GM18519 (cell line): ENCODE results near the gene ADGRE2.
"Not testable (repeated sequence)": the region's sequence is repeated elsewhere in the genome, so short reads cannot be mapped to it uniquely, and the experiment has no call there.

Experiments used
- ATAC-seq: cut with Tn5 transposase; IDR thresholded peaks from one replicate; pipeline ENCODE4 v1.9.1; 2021; ENCODE audit warnings: mild to moderate bottlenecking, moderate library complexity; ENCODE audit not compliant: unreplicated experiment, low FRiP score

Gene ADGRE2

DNA sequence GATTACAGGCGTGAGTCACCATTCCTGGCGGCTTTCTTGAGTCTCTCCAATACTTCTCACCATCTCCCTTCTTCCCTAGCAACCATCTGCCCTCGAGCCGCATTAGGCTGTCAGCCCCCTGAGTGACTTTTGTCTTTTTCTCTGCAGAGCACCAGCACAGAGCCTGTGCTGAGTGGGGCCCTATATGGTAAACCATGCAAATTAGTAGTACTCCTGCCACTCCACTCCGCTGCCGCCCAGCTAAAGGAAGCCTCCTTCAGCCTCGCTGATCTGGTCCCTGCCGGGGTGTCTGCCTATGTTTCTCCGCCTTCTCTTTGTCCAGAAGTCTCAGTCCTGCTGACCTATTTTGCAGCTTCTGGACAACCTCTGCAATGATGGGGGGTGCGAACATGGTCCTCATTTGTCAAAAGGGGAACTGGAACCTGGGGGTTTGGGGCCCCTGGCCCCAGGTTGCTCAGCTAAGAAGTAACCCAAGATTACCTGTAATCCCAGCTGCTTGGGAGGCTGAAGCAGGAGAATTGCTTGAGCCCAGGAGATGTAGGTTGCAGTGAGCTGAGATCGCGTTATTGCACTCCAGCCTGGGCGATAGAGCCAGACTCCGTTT is 2.4 kb upstream of the ADGRE2 start:
- ATAC-seq: not testable (repeated sequence)

DNA sequence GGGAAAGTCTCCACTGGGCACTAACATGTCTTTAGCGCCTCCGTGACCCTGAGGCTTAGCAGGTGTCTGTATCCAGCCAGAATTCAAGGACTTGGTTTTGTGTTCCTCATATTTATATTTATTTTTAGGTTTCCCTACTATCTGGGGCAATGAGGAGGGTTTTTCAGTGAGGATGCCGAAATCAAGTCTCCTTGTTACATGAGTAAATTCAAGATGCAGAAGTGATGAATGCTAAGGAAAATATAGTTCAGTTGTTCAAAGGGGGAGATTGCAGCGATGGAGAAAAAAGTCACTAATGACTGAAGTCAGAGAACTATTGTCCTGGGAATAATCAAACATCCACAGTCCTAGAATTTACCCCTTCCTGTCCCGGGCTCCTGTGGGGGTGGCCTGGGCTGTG is 791 bp upstream of the ADGRE2 start:
- ATAC-seq: no peak

DNA sequence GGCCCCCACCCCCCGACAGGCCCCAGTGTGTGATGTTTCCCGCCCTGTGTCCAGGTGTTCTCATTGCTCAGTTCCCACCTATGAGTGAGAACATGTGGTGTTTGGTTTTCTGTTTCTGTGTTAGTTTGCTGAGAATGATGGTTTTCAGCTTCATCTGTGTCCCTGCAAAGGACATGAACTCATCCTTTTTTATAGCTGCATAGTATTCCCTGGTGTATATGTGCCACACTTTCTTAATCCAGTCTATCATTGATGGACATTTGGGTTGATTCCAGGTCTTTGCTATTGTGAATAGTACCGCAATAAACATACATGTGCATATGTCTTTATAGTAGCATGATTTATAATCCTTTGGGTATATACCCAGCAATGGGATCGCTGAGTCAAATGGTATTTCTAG is 715 bp downstream of the ADGRE2 start:
- not testable (repeated sequence) for ATAC-seq

DNA sequence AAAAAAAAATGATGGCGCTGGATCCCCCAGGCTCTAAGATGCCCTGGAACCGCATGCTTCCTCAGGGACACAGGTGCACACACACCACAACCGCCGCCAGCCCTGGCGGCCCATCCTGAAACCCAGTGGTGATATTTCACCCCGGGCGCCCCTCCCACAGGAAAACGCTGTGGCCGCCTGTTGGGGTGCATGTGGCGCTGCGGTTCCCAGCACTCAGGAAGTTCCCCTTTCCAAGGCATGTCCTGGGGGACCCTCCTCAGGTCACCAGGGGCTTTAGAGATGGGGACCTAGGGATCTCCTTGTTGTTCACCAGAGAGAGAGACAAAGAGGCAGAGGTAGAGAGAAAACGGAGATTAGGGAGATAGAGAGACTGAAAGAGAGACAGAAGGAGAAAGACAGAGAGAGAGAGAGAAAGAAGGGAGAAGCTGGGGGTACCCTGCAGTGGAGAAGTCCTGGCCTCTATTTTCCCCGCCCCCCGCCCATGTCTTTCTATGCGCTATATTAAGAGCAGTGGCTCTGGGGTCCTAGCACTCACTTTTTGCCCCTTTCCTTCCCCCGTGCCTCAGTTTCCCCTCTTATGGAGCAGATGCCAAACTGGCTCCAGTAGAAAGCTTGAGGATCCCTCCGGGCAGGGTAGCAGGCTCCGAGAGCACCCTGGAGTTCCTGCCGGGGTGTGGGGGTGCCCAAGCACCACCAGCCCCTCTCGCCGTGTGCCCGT is 2.3 kb downstream of the ADGRE2 start:
- no peak for ATAC-seq

DNA sequence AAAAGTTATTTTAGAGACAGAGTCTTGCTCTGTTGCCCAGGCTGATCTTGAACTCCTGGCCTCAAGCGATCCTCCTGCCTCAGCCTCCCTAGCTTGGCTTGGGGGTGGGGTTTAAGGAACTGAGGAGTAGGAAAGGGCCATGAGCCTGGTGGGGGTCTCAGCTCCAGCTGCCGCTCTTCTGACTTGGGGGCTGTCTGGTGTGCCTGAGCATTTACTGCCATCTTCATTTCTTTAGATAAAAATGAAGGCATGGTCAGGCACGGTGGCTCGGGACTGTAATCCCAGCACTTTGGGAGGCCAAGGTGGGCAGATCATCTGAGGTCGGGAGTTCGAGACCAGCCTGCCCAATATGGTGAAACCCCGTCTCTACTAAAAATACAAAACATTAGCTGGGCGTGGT is 3.0 kb downstream of the ADGRE2 start:
- not testable (repeated sequence) for ATAC-seq

DNA sequence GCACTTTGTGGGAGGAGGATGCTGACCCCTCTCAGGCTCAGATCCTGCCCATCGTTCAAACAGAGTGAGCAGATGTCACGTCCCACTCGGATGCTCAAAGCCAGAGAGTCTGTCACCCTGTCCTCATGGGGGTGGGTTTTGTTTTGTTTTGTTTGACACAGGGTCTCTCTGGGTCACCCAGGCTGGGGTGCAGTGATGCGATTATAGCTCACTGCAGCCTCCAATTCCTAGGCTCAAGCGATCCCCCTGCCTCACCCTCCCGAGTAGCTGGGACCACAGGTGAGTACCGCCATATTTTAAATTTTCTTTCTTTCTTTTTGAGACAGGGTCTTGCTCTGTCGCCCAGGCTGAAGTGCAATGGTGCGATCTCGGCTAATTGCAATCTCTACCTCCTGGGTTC is 4.0 kb downstream of the ADGRE2 start:
- ATAC-seq: no peak

DNA sequence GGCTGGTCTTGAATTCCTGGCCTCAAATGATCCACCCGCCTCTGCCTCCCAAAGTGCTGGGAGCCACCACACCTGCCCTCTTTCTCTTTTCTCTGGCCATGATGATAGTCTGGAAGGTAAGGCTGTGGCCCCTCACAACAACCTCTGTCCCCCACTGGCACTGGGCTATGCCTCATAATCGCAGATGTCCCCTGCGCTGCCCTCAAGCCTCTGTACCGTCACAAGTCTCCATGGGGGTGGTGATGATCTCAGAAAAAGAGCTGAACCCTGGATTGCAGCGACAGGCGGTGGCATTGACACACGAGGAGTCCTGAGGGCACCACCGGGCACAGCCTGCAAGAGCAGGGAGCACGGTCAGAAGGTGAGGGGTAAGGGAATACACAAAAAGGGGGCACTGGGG is 4.6 kb downstream of the ADGRE2 start:
- not testable (repeated sequence) for ATAC-seq

DNA sequence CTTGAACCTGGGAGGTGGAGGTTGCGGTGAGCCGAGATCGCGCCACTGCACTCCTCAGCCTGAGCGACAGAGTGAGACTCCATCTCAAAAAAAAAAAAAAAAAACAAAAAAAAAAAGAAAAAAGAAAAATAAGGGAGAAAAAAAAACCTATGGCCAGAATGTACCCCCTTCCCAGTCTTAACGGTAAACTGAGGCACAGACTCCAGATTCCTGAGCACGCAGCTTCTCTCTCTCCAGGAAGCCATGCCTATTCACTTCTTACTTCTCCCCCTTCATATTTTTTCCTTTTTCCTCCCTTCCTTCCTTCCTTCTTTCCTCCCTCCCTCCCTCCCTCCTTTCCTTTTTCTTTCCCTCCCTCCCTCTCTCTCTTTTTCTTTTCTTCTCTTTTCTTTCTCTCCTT is 5.4 kb downstream of the ADGRE2 start:
- no peak for ATAC-seq

DNA sequence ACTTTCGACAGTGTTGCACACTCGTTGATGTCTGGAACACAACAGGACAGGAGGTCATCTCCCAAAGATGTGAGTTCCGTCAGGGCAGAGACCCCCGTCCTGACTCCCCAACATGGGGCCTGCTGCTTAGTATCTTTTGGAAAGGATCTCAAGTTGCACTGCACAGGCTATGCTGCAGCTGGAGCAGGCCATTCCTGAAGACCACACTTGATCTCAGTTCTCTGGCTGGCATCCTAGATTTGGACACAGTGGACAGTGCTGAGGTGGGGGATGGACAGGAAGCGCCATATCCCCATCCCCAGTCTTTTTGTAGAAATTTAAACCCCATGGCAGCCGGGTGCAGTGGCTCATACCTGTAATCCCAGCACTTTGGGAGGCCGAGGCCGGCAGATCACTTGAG is 5.9 kb downstream of the ADGRE2 start:
- ATAC-seq: no peak

DNA sequence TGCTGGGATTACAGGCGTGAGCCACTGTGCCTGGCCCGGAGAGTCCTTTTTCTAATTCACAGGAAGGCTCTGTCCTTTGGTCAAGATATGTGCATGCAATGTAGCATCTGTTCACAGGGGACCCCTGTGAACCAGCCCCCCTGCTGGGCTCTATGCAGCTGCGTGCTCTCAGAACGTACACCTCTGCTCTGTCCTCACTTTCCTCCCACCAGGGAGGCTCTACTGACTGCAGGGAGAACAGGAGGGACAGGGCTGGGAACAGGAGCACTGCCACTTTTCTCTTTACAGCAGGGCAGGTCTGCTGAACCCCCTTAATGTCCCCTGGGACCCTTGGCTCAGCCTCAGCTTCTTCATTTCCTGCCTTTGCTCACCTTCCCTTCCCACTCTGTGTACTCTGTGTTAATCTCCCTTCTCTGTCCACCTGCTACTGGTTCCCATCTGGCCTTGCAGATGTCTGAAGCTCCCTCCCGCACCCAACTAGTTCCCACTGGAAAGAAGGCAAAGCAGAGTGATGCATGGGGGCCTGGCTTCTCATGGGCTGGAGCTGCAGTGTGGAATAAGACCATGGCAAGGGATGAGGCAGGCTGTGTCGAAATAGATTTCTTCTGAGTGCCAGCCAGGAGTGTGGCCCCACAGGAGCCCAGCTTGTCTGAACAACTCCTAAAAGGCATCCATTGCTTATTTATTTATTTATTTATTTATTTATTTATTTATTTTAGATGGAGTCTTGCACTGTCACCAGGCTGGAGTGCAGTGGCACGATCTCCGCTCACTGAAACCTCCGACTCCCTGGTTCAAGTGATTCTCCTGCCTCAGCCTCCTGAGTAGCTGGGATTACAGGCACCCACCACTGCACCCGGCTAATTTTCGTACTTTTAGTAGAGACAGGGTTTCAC is 7.2 kb downstream of the ADGRE2 start:
- no peak for ATAC-seq

DNA sequence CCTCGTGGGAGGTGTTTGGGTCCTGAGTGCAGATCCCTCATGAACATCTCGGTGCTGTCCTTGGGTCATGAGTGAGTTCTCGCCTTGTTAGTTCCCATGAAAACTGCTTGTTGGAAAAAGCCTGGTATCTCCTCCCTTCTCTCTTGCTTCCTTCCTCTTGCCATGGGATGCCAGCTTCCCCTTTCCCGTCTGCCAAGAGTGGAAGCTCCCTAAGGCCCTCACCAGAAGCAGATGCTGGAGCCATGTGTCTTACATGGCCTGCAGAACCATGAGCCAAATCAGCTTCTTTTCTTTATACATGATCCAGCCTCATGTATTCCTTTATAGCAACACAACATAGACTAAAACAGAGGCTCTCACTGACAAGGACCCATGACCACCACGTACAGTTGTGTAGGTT is 8.2 kb downstream of the ADGRE2 start:
- no peak for ATAC-seq

DNA sequence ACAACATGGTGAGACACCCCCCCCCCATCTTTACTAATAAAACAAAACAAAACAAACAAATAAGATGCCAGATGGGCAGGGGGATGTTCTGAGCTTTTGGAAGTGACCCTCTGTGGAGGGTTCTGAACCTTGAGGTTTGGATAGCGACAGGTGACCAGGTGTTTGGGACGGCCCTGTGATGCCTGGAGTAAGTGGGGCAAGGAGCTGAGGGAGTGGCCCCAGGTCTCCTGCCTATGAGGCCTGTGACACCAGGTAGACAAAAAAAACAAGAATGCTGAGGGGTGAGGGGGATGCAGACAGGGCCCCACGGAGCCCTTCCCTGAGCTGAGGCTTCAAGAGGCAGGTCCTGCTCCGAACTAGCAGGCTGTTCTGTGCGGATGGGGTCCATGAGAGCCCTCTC is 9.2 kb downstream of the ADGRE2 start:
- no peak for ATAC-seq

DNA sequence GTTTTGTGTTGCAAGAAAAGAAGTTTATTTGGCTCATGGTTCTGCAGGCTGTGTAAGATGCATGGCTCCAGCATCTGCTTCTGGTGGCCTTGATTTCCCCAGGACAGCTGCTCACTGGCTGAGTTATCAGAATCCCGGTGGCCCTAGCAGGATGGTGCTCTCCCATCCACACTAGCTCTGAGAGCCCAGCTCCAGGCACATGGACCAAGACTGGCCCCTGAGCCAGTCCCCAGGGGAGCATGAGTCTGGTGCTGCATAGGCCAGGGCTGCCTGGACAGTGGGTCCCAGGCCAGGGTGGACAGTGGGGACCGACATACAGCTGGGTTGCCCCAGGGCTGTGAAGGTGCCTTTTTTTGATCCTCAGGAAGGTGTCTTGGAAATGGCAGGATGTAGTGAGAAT is 10.4 kb downstream of the ADGRE2 start:
- ATAC-seq: no peak

DNA sequence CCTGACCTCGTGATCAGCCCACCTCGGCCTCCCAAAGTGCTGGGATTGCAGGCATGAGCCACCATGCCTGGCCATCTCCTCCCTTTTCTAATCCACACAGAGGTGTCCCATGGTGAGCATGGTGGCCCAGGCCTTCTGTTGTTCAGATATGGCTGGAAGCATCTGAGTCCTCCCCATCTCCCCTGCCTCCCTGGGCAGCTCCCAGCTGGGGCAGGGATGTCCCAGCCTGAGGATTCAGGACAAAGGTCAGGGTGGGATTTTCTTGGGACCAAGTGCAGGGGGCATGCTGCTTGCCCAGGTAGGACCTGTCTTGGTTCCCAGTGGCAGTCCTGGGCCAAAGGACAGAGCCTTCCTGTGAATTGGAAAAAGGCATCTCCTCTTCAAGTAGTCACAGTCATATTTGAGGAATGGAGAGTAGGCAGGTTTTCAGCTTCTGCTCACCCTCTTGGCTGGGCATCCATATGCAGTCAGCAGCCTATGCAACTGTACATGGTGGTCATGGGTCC is 10.8 kb downstream of the ADGRE2 start:
- no peak for ATAC-seq

DNA sequence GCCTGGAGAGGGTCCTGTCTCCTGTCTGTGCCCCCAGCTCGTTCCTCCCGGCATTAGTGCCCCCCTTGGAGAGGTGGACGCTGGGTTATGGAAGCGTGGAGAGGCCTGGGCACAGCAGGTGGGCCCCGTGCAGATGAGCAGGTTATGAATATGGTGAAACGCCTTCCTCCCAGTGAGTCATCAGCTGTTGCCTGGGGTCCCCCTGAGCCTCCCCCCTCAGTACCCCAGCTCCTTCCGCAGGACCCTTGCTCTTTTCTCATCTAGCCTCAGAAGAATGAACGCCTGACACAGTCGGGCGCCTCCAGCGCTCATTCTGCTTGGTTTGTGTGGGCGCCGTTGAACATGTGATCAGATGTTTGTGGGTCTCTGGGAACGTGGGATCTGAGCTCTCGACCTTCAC is 12.5 kb downstream of the ADGRE2 start:
- ATAC-seq: not testable (repeated sequence)

DNA sequence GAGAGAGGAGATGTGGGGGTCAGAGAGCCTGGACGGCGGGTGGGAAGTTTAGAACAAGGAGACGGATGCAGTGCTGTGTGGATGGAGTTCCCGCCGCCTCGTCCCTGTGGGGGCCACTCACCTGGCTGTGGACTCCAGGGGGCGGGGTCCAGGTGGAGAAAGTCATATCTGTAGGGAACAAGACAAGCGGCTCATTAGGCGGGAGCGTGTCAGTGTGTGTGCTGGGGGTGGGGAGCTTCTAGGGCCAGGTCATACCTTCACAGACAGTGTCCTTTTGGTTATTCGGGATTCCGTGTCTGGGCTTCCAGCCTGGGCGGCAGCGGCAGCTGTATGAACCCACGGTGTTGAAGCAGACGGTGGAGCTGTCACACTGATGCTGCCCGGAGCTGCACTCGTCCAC is 13.0 kb downstream of the ADGRE2 start:
- ATAC-seq: not testable (repeated sequence)

DNA sequence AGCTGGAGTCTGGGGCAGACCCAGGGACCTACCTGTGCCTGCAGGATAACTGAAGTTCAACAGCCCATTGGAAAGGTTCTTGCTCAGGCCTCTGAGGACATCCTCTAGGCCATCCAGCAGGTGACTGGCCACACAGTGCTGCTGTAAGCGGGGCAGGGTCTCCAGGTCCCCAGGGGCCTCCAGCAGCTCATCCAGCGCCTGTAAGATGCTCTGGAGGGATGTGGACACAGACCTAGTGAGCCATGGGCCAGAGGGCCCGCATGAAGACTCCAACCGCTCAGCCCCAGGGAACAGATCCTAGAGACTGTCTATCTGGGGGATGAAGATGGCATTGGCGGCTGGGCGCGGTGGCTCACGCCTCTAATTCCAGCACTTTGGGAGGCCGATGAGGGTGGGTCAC is 14.0 kb downstream of the ADGRE2 start:
- ATAC-seq: no peak

DNA sequence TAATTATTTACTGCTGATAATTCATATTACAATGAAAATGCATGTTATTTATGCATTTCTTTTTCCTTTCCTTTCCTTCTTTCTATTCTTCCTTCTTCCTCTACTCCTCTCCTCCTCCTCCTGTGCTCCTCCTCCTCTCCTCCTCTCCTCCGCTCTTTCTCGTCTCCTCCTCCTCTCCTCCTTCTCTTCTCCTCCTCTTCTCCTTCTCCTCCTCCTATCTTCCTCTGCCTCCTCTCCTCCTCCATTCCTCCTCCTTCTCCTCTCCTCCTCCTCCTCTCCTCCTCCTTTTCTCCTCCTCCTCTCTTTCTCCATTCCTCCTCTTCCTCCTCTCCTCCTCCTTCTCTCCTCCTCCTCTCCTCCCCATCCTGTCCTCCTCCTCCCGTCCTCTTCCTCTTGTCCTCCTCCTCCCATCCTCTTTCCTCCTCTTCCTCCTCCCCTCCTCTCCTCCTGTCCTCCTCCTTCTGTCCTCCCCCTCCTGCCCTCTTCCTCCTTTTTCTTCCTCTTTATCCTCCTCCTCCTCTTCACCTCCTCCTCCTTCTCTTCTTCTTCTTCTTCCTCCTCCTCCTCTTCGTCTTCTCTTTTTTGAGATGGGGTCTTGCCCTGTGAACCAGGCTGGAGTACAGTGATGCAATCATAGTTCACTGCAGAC is 14.7 kb downstream of the ADGRE2 start:
- no peak for ATAC-seq

DNA sequence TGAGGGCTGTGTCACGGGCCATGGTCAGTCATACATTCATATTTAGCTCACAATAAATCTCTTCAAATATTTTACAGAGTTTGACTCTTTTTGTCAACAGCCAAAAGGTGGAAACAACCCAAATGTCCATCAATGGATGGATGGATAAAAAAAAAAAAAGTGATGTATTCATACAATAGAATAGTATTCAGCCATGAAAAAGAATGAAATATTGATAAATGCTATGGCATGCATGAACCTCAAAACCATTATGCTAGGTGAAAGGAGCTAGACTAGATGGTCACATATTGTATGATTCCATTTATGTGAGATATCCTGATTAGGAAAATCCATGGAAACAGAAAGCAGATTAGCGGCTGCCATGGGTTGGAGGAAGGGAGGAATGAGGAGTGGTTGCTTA is 16.2 kb downstream of the ADGRE2 start:
- ATAC-seq: no peak

DNA sequence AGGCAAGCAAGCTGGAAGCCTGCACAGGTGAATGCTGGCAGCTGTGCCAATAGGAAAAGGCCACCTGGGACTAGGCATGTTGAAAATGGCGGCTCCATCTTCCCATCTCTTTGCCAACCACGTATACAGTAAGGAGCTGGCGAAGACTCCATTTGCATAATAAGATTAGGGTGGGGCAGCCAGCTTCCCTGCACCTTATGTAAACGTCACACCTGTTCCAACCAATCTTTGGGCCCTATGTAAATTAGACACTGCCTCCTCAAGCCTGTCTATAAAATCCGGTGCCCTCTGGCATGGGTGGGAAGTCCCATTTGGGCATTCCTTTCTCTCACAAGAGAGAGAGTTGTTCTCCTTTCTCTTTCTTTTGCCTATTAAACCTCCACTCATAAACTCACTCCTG is 16.8 kb downstream of the ADGRE2 start:
- ATAC-seq: no peak

DNA sequence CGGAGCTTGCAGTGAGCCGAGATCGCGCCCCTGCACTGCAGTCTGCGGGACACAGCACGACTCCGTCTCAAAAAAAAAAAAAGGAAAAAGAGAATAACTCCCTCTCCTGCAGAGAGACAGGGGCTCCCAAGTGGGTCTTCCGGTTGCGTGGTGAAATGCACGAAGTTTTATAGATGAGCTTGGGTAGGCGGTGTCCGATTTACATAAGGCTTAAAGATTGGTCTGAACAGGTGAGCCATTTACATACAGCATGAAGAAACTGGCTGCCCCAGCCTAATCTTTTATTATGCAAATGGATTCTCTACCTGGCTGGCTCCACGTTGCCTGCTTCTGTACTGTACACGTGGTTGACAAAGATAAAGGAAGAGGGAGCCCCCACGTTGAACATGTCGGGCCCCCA is 19.5 kb downstream of the ADGRE2 start:
- ATAC-seq: no peak
